Stimulated activated CD8-positive, alpha-beta memory T cell treated with anti-CD3 and anti-CD28 coated beads, Interleukin-2, amount 100 ng/mL, for 1 hour (primary cell): ENCODE results near the gene MSI1.

Source experiments
- DNase-seq, 2 donors: peaks; one replicate each; pipeline ENCODE4 v3.0.0-alpha.2; 2020; ENCODE audit warnings: low read depth in 2 of 2

Gene MSI1

DNA sequence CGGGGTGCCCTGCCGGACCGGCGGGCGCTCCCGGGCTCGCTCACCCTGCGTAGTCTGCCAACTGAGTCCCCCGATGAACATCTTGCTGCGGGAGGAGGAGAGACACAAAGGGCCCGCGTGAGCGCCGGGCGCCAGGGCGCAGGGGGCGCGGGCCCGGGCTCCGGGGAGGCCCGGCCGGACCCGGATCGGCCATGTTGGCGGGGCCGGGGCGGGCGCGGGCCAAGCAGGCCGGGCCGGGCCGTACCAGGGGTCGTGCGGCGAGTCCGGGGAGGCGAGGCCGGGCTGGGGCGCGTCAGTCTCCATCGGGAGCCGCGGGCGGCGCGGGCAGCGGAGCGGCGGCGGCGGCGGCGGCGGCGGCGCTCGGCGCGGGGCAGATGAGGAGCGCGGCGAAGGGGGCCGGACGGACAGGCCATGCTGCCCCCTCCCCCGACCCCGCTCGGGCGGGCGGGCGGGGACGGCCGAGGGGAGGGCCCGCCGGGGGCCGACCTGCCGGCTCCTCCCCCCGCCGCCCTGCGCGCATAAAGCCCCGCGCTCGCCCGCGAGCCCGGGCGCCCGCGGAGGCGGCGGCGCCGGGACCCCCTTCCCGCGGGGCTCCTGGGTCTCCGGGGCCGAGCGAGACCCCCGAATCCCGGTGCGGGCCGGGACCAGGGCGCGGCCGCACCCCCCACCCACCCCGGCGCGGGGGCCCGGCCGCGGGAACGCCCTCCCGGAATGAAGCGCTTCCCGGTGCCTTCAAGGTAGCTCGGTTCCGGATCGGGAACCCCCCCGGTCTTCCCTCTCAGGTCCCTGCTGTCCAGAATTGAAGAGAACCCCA is at the start of gene MSI1:
Gene MSI1, minus strand, starts transcription at position 376 of the 814 bp plus-strand sequence. Its CDS starts 73 bp downstream, at position 303.
- no peak for DNase-seq

DNA sequence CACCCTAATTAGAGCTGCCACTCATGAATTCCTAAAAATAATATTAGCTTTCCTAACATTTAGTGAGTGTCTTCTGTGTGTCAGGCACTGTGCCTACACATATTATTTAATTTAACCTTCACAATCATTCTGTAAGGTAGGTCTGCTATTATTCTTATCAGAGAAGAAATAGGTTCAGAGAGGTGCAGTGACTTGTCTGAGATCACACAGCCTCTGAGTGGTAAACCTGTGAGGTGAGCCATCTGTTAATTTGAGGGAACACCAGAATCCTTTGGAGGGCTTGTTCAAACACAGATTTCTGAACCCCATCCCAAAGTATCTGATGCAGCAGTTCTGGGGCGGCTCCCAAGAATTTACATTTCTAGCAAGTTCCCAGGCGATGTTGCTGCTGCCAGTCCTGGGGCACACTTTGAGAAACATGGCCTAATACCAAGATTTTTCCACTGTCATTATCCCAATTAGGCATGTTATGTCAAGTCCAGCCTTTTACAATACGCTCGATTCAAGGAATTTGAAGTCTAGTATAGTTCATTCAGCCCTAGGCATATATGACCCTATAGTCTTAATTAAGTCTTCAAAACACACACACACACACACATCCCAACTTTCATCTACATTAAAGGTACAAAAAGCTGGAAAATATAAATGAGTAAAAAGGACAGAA is 49.1 kb upstream of the MSI1 start:
- no peak for DNase-seq

DNA sequence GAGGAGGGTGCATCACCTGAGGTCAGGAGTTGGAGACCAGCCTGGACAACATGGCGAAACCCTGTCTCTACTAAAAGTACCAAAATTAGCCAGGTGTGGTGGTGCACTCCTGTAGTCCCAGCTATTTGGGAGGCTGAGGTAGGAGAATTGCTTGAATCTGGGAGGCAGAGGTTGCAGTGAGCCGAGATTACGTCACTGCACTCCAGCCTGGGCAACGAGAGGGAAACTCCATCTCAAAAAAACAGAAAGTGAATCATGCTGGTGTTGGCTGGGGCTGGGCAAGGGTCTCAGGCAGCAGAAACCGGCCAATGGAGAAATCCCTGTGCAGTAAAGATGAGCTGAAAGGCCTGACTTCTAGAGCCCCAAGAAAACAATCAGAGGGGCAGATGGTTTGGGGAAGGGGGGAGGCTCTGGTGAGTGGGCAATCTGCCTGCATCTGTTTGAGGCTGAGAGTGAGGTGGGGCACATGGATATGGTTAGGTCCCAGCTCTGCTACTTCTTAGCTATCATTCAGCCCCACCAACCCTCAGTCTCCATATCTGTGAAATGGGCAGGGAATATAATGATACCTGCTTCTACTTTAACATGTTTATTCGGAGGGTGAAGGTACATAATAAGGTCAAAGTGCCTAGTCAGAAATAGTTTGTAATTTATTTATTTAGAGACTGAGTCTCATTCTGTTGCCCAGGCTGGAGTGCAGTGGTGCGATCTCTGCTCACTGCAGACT is 47.7 kb upstream of the MSI1 start:
- no peak for DNase-seq

DNA sequence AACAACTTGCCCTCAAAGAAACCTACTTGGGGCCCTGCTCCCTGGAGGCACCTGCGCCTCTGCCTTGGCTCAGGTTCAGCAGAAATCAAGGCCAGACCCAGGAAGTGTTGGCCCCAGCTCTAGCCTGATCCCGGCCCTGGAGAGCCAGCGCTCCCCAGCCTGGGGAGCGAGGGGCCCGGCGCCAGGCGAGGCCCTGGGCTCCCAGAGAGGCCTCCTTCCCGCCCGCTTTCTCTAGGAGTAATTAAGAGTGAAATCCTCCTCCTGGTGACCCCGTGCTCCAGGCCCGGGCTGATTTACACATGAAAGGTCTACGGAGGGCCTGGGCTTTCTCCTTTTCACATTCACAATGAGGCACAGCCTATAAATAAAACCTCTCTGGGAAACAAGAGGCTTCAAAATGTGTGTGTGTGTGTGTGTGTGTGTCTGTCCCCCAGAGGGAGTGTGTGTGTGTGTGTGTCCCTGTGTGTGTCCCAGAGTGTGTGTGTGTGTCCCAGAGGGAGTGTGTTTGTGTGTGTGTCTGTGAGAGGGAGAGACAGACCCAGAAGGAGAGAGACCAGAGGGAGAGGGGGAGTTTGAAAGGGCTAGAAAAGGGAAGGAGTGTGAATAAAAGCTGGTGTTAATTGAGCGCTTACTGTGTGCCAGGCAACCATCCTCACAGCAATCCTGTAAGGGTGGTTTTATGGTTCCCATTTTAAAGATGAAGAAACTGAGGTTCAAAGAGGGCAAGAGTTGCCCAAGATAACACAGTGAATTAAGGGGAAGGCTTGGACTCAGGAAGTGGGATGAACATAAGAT is 45.1 kb upstream of the MSI1 start:
- no peak for DNase-seq

DNA sequence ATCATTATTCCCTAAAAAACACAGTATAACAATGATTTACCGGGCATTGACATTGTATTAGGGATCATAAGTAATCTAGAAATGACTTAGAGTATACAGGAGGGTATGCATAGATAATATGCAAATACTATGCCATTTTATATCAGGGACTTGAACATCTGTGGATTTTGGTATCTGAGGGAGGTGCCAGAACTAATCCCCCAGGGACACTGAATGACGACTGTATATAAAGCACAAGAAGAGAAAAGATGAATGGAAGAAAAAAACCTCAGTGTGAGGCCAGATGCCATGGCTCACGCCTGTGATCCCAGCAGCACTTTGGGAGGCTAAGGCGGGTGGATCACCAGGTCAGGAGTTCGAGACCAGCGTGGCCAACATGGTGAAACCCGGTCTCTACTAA is 43.5 kb upstream of the MSI1 start:
- DNase-seq: no peak

DNA sequence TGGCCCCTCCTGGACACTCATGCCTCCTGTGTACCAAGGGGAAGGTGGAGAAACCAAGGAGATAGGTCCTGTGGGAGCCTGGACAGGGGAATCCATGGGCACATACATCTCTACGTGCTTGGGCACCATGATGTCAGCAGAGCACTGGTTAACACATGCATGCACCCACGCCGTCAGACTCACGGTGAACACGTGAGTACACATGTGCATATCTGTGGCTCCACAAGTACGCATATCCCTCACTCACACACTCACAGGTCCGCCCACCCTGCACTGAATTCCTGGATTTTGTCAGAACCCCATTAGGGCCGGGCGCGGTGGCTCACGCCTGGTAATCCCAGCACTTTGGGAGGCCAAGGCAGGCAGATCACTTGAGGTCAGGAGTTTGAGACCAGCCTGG is 39.8 kb upstream of the MSI1 start:
- no peak for DNase-seq

DNA sequence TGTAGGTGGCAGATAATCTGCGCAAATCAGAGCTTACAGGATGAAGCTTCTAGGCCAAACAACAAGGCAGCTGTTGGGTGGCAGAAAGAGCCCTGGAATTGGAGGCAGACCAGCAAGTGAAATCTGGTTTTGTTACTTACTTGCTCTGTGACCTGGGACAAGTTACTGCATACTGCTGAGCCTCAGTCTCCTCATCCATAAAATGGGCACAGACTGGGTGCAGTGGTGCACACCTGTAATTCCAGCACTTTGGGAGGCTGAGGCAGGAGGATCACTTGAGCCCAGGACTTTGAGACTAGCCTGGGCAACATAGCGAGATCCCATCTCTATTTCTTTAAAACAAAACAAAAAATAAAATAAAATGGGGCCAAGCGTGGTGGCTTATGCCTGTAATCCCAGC is 37.6 kb upstream of the MSI1 start:
- DNase-seq: no peak

DNA sequence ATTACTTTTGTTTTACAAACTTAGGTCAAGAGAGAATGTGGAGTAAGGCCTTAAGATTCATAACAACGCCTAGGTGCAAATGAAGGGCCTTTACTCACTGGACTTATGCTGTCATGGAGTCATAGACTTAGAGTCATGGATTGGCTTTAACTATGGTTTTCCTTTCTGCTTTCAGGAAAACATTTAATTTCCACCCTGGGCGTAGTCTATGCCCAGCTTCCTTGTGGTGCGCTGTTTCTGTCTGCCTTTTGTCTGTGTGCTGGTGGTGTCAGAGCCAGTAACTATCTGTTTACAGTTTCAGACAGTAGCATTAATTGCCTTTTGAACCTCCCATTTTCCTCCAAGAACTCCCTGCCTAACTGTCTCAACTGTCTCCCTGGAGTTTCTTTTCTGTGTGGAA is 37.1 kb upstream of the MSI1 start:
- no peak for DNase-seq

DNA sequence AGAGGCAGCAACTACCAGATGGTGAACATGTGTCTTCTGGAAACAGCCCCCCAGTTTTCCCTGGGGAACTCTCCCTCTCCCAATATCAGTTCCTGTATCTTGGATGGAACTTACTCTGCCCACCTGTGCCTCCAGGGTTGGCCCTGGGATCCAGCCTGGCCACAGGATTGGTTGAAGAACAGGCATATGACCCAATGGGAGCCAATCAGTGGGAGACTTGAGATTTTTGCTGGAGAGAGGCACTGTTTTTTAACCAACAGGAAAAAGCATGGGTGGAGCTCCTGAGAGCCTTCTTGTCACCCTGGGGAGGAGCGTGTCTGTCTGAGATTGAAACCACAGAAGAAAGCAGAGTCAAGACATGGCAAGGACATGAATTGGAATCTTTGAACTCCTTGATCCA is 35.3 kb upstream of the MSI1 start:
- DNase-seq: no peak

DNA sequence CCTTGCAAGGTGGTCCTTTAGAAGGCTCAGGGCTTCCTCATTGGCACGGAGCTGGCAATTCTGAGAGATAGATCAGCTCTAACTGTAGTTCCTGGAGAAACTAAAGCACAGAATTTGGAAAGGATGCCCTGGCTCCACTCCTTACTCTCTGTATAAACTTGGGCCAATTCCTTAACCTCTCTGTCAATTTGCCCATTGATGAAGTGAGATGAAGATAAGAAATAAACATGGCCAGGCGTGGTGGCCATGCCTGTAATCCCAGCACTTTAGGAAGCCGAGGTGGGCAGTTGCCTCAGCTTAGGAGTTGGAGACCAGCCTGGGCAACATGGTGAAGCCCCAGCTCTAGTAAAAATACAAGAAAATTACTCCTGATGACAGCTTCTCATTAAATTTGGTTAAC is 34.9 kb upstream of the MSI1 start:
- no peak for DNase-seq

DNA sequence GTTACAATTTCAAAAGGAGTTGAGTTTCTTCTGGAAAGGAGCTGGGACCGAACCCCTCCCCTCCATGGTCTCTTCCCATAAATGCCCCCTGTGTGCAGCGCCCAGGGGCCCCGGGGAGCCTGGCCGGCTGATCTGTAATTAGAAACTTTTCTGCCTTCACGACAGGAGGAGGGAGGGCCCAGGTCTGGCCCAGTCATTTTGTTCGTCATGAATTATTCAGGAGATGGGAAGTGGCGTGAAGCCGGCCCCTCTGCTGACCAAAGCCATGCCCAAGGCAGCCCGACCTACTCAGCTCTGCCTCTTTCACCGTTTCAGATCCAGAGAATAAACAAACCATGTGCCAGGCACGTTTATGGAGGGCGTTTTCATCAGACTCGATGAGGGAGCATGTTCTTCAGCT is 33.3 kb upstream of the MSI1 start:
- no peak for DNase-seq

DNA sequence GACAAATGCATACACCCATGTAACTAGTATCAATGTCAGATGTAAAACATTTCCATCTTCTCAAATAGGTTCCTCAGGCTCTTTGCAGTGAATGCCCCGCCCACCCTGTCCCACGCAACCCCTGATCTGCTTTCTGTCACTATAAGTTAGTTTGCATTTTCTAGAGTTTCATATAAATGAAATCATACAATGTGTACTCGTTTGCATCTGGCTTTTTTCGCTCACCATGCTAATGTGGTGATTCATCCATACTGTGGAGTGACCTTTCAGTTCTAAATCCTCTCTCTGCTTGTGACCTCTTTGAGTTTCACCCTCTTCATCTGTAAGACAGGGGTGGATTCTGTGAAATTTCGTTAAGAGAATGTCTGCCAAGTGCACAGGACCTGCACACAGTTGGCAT is 30.6 kb upstream of the MSI1 start:
- DNase-seq: no peak

DNA sequence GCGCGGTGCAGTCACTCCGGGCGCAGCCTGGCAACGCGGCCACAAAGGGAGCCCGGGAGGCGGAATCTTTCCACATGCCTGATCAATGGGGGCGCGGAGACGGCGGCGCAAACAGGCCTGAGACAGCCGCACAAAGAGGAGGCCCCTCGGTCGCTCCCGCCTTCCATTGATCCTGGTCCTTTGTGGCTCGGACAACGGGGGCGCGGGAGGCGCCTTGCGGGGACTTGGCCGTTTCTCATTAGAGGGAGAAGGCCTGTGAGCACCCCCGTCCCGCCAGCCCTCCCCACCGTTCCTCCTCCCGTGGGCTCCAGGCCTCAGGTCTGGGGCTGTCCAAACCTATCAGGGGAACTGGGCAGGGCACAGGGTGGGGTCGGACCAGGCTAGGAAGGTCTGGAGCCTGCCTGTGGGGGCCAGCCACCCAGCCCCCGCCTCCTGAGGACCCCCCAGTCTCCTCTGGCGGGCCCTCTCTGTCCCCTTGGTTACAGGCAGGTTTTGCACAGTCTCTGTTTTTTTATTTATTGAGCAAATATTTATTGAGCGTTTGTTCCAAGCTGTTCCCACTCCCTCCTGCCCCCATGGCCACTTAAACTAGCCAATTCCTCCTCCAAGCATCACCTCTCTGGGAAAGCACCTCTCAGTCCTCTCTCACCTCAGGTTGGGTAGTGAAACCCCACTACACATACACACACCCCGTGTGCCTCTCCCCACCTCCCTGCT is 29.0 kb upstream of the MSI1 start:
- no peak for DNase-seq

DNA sequence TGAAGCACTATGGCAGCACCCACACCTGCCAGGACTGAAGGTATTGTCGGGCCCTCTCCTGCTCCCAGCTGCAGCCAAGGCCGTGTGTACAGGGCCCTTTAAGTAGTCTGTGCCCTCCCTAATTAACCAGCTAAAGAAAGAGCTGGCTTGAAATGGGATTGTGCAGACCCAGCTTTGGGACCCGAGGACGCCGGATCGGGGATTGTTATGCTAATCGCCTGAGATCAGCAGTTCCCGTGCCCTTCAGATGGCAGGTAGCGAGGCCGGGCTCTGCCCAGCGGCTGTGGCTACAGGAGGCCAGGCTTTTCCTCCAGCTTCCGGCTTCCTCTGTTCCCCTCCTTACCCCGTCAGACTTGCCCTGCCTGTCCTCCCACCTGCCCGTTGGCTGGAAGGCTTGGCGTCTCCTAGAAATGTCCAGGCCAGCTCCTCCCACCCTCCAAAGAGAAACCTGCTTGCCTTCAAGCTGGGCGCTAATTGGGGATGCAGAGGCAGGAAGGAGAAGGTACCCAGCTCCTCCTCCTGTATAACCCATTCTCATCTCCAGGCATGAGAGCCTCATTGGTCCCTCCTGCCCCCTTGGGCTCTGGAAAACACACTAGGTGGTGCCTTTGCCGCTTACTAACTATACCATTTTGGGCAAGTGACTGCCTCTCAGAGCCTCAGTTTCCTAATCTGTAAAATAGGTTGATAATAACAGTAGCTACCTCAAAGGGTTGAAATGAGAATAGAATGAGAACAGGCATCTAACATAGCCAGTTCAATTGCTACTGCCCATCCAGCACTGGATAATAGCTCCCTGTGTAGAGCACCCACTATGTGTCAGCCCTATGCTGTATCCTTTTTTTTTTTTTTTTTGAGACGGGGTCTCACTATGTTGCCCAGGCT is 25.8 kb upstream of the MSI1 start:
- no peak for DNase-seq

DNA sequence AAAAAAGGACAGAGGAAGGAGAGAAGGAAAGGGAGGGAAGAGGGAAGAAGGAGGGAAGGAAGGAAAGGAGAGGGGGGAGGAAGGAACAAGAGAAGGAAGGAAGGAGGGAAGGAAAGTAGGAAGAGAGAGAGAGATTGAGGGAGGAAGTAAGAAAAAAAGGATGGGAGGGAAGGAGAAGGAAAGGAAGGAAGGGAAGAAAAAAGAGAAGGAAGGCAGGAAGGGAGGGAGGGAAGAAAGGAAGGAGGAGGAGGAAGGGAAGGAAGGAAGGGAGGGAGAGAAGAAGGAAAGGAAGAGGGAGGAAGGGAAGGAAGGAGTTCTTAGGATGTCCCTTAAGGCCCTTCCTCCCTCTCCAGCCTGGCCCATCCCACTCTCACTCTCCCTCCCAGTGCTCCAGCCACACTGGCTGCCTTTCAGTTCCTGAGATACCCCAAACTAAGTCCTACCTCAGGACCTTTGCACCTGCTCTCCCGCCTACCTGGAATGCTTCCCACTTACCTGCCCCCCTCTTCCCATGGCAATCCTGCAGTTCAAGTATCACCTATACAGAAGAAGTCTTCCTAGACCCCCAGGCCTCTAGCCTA is 21.7 kb upstream of the MSI1 start:
- no peak for DNase-seq

DNA sequence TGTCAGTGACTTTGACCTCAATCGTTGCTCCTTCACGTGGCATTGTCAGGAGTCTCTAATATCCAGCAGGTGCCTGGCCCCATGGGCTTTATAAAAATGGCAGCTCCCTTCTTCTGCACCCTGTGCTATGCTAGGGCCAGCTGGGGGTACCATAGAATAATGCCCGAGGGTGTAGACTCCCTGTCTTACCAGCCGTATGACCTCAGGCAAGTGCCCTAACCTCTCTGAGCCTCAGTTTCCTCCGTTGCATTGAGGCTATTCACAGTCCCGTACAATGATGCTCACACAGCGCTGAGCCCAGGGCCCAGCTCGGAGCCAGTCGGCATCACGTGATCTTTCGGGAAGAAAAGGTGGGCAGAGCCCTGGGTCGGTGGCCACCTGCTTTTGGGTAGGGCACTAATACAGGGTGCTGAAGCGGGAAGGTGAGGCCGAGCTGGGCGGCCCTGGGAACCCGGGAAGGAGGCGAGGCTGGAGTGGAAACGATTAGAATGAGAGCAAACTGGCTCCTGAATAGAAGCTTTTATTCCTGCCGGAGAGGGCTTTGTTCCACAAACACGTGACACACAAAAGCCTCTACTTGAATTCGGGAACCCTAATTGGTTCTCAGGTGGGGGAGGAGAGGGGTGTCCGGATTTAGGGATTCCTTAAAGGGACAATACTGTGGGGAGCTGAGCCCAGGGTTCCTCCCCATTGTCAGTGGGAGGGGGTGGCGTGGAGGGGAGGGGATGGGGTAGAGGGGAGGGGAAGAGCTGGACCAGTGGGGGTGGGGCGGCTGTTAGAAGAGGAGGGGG is 19.9 kb upstream of the MSI1 start:
- DNase-seq: no peak

DNA sequence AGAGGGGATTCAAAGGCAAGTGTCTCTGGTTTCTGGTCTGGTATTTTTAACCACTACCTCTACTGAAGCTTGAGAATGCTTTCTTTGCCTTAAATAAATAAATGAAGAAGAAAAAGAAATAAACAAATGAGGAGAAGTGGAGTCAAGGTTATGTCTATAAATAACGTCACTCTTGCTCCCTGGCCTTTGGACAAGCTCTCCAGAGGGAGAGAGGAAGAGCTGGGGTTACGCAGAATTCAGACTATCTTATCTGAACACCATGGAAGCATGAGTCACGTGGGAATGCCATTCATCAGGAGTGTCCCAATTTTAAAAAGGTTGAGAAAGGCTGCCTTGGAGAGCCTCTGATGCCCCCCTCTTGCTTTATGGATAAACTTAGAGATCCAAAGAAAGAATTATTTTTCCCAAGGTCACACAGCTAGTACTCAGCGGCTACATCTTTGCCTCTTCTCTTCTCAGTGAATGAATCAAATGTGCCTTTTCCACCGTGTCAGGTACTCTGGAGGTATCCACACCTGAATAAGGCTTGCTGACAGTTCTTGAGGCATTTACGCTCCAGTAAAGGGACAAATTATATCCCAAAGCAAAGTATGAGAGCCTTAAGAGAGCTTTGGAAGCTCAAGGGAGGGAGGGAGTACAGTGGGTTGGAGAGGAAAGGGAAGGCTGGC is 12.9 kb upstream of the MSI1 start:
- no peak for DNase-seq

DNA sequence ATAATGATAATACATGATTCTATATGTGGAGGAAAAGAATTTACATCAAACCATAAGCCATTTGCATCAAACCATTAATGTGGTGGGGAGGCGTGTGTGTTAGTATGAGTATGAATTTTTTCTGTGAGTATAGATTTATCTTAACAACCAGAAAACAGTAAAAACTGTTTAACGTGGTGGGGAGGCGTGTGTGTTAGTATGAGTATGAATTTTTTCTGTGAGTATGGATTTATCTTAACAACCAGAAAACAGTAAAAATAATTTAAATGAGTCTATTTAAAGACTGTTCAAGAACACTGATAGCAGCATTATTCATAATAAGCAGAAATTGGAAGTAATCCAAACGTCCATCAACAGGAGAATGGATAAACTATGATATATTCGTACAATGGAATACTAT is 9.1 kb upstream of the MSI1 start:
- DNase-seq: no peak

DNA sequence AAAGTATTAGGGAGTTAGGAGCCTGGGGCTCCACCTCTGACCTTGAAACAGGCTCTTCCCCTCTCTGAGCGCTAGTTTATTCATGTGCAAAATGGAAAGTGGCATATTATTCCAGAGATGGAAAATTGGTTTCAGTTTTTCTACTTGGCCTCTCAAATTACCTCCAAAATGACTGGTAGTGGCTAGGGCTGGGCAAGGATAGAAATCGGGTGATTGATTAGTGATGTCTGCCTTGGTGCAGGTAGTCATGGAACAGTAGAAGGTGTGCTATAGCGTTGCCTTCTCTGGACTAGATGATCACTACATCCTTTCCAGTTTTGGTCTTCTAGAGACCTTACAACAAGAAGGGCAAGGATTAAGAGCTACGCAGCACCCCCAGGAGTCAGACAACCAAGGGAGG is 8.6 kb upstream of the MSI1 start:
- DNase-seq: no peak
